Measurements from ENCODE around the gene TMC1.
A peak's percentile ranks its signal among the peaks of the same experiment; 100 is the strongest.

Gene TMC1

GRCh38 chr9:72872718-72873117 lies 351.3 kb downstream of the TMC1 start:
- Histone ChIP-seq H3K4me2 (ENCODE audit: low read depth, low read length, poor library complexity, severe bottlenecking) (no peak overlapping the region), H3F3A (ENCODE audit: low read depth) (no peaks in the 10 kb centered on the region), H3K9ac (ENCODE audit: low read depth, low read length, poor library complexity, severe bottlenecking) (no peak overlapping the region), H4K20me1 (ENCODE audit: insufficient read depth, low read length, poor library complexity, severe bottlenecking) (no peaks in the 10 kb centered on the region), H3K27me3 (ENCODE audit: insufficient read depth, low read length, poor library complexity, severe bottlenecking) (no peaks in the 10 kb centered on the region), H2AFZ (ENCODE audit: low read length) (0 out of 2 replicates have a peak overlapping the region, but pooled peaks have one; percentile 50), H3K9me2 (replicated peaks; ENCODE audit: low read depth, low read length) (no peaks in the 10 kb centered on the region), H3K4me3 (ENCODE audit: low read length, poor library complexity, severe bottlenecking) (no peak overlapping the region), H3K36me3 (ENCODE audit: insufficient read depth, low read length) (no peaks in the 10 kb centered on the region), H3K9me3 (ENCODE audit: insufficient read depth, low read depth, low read length) (no peaks in the 10 kb centered on the region), H3K4me1 (ENCODE audit: insufficient read depth, low read length, poor library complexity, severe bottlenecking) (no peaks in the 10 kb centered on the region), H3K79me2 (ENCODE audit: insufficient read depth, low read length) (no peaks in the 10 kb centered on the region)
- TF ChIP-seq EZH2phosphoT487 (IDR thresholded peaks at IDR 0.05; ENCODE audit: borderline replicate concordance) (no peak), CTCF (conservative IDR thresholded peaks at IDR 0.05; ENCODE audit: low read length) (no peak)

- Histone ChIP-seq H3K79me2 (ENCODE audit: insufficient read depth, low read length) (no peaks in the 10 kb centered on the region), H2AFZ (ENCODE audit: low read length) (no peak overlapping the region), H3K4me2 (ENCODE audit: low read depth, low read length, poor library complexity, severe bottlenecking) (no peak overlapping the region), H3F3A (ENCODE audit: low read depth) (no peaks in the 10 kb centered on the region), H4K20me1 (ENCODE audit: insufficient read depth, low read length, poor library complexity, severe bottlenecking) (no peaks in the 10 kb centered on the region), H3K9me3 (ENCODE audit: insufficient read depth, low read depth, low read length) (no peaks in the 10 kb centered on the region), H3K4me3 (ENCODE audit: low read length, poor library complexity, severe bottlenecking) (no peak overlapping the region), H3K9me2 (replicated peaks; ENCODE audit: low read depth, low read length) (no peaks in the 10 kb centered on the region), H3K36me3 (ENCODE audit: insufficient read depth, low read length) (no peaks in the 10 kb centered on the region), H3K27me3 (ENCODE audit: insufficient read depth, low read length, poor library complexity, severe bottlenecking) (no peaks in the 10 kb centered on the region), H3K9ac (ENCODE audit: low read depth, low read length, poor library complexity, severe bottlenecking) (no peak overlapping the region), H3K4me1 (ENCODE audit: insufficient read depth, low read length, poor library complexity, severe bottlenecking) (no peaks in the 10 kb centered on the region)
- TF ChIP-seq EZH2phosphoT487 (IDR thresholded peaks at IDR 0.05; ENCODE audit: borderline replicate concordance) (no peak), CTCF (conservative IDR thresholded peaks at IDR 0.05; ENCODE audit: low read length) (no peak)
These were observed 352.0 kb downstream of the TMC1 start for GRCh38 chr9:72873456-72873855.

- Histone ChIP-seq H3K27me3 (ENCODE audit: insufficient read depth, low read length, poor library complexity, severe bottlenecking) (no peaks in the 10 kb centered on the region), H4K20me1 (ENCODE audit: insufficient read depth, low read length, poor library complexity, severe bottlenecking) (no peaks in the 10 kb centered on the region), H3K4me1 (ENCODE audit: insufficient read depth, low read length, poor library complexity, severe bottlenecking) (no peaks in the 10 kb centered on the region), H3K79me2 (ENCODE audit: insufficient read depth, low read length) (no peaks in the 10 kb centered on the region), H3K4me2 (ENCODE audit: low read depth, low read length, poor library complexity, severe bottlenecking) (no peak overlapping the region), H3K9me2 (replicated peaks; ENCODE audit: low read depth, low read length) (no peaks in the 10 kb centered on the region), H3K9ac (ENCODE audit: low read depth, low read length, poor library complexity, severe bottlenecking) (no peak overlapping the region), H3F3A (ENCODE audit: low read depth) (no peaks in the 10 kb centered on the region), H3K36me3 (ENCODE audit: insufficient read depth, low read length) (no peaks in the 10 kb centered on the region), H2AFZ (ENCODE audit: low read length) (no peak overlapping the region), H3K9me3 (ENCODE audit: insufficient read depth, low read depth, low read length) (no peaks in the 10 kb centered on the region), H3K4me3 (ENCODE audit: low read length, poor library complexity, severe bottlenecking) (no peak overlapping the region)
- TF ChIP-seq EZH2phosphoT487 (IDR thresholded peaks at IDR 0.05; ENCODE audit: borderline replicate concordance) (no peak), CTCF (conservative IDR thresholded peaks at IDR 0.05; ENCODE audit: low read length) (no peak)
These were observed 352.9 kb downstream of the TMC1 start for GRCh38 chr9:72874344-72874743.
